ENCODE measurements around the gene ZNF311.
"Not testable (repeated sequence)": the region's sequence is repeated elsewhere in the genome, so short reads cannot be mapped to it uniquely, and the experiment has no call there.

The ZNF311 gene

DNA sequence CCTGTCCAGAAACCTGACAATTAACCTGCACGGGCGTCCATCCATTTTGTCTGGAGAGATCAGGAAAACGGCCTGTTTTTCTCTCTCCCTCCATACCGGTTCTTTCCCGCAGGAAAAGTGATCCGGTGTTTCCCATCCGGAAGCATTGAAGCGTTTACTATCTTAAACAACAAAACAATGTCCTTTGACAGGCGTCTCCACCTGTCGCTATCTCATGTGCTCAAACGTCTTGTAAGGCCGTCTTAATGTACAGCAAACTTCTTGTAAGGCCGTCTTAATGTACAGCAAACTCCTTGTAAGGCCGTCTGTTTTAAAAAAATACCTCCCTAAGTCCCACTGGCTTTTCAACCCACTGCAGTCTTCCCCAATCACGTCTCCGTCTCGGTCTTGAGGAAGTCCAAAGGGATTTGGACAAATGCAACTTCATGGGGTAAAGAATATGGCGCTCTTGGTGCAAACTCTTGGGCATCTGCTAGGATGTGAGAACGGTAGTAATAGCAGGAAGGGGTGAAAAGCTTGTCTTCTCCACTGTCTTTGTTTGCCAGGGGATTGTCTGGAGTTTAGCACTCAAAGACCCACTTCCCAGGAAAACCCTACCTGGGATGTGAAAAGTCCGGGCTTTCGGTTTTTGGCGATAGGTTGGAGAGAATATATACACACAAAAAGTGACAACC lies 51.4 kb downstream of the ZNF311 start:
- TF ChIP-seq MYC (IDR thresholded peaks at IDR 0.05; ENCODE audit: low read depth, low read length): no peak
- TF ChIP-seq, protein P1, sequence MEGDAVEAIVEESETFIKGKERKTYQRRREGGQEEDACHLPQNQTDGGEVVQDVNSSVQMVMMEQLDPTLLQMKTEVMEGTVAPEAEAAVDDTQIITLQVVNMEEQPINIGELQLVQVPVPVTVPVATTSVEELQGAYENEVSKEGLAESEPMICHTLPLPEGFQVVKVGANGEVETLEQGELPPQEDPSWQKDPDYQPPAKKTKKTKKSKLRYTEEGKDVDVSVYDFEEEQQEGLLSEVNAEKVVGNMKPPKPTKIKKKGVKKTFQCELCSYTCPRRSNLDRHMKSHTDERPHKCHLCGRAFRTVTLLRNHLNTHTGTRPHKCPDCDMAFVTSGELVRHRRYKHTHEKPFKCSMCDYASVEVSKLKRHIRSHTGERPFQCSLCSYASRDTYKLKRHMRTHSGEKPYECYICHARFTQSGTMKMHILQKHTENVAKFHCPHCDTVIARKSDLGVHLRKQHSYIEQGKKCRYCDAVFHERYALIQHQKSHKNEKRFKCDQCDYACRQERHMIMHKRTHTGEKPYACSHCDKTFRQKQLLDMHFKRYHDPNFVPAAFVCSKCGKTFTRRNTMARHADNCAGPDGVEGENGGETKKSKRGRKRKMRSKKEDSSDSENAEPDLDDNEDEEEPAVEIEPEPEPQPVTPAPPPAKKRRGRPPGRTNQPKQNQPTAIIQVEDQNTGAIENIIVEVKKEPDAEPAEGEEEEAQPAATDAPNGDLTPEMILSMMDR (IDR thresholded peaks at IDR 0.05; ENCODE audit: low read depth, low read length): no peak
- TF ChIP-seq POLR2A (IDR thresholded peaks at IDR 0.05; ENCODE audit: extremely low read depth, insufficient read length): no peak
- TF ChIP-seq, protein P2, sequence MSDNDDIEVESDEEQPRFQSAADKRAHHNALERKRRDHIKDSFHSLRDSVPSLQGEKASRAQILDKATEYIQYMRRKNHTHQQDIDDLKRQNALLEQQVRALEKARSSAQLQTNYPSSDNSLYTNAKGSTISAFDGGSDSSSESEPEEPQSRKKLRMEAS (IDR thresholded peaks at IDR 0.05; ENCODE audit: low read depth, low read length): no peak
- H3K4me3 ChIP-seq (ENCODE audit: low read depth, low read length): no peak overlapping the region
- DNase-seq (ENCODE audit: low read depth): no peak

DNA sequence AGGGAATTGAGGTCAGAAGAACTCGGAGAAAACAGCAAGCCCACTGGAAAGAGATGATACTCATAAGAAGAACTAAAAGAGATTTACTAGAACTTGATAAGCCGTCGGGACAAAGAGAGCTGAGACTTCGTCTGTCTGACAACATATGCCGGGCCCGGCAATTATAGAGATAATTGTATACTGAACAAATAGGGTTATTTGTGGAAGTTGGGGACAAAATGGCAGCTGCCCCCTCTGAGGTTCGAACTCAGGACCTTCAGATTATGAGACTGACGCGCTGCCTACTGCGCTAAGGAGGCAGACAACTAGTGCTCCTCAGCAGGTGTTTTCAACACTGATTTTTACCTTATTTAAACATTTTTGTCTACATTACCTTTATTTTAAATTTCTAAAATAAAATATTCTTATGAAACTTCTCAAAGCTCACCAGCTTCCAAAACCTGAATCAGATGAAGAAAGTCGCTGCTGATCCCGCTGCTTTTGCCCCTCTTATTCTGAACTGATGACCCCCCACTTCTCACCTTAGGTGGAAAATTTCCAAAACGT lies 52.0 kb downstream of the ZNF311 start:
- H3K4me3 ChIP-seq (ENCODE audit: low read depth, low read length): no peak overlapping the region
- DNase-seq (ENCODE audit: low read depth): peak; percentile 75
- TF ChIP-seq, protein P2 (IDR thresholded peaks at IDR 0.05; ENCODE audit: low read depth, low read length): no peak
- TF ChIP-seq POLR2A (IDR thresholded peaks at IDR 0.05; ENCODE audit: extremely low read depth, insufficient read length): no peak
- no peak for TF ChIP-seq MYC (IDR thresholded peaks at IDR 0.05; ENCODE audit: low read depth, low read length)
- TF ChIP-seq, protein P1 (IDR thresholded peaks at IDR 0.05; ENCODE audit: low read depth, low read length): no peak

DNA sequence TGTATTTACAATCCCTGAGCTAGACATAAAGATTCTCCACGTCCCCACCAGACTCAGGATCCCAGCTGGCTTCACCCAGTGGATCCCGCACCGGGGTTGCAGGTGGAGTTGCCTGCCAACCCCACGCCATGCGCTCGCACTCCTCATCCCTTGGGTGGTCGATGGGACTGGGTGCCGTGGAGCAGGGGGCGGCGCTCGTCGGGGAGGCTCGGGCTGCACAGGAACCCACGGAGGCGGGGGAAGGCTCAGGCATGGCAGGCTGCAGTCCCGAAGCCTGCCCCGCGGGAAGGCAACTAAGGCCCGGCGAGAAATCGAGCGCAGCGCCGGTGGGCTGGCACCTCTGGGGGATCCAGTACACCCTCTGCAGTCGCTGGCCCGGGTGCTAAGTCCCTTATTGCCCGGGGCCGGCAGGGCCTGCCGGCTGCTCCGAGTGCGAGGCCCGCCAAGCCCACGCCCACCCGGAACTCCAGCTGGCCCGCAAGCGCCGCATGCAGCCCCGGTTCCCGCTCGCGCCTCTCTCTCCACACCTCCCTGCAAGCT lies 55.4 kb downstream of the ZNF311 start:
- DNase-seq (ENCODE audit: low read depth); H3K4me3 ChIP-seq (ENCODE audit: low read depth, low read length): not testable (repeated sequence)

DNA sequence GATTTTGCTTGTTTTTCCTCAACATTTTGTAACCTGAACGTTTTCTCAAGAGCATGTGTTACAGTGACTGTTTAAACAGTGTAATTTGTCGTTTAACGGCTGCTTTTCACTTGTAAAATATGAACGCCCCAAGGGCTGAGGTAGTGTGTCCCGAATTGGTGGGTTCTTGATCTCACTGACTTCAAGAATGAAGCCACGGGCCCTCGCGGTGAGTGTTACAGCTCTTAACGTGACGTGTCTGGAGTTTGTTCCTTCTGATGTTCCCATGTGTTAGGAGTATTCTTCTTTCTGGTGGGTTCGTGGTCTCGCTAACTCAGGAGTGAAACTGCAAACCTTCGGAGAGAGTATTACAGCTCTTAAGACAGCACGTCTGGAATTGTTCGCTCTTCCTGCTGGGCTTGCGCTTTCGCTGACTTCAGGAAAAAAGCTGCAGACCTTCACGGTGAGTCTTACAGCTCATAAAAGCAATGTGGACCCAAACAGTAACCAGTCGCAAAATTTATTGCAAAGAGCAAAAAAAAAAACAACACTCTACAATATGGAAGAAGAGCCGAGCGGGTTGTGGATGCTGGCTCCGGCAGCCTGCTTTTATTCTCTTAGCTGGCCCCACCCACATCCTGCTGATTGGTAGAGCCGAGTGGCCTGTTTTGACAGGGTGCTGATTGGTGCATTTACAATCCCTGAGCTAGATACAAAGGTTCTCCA lies 56.2 kb downstream of the ZNF311 start:
- TF ChIP-seq POLR2A (IDR thresholded peaks at IDR 0.05; ENCODE audit: extremely low read depth, insufficient read length) (no peak), MYC (IDR thresholded peaks at IDR 0.05; ENCODE audit: low read depth, low read length) (no peak)
- TF ChIP-seq, protein P1 (IDR thresholded peaks at IDR 0.05; ENCODE audit: low read depth, low read length): no peak
- TF ChIP-seq, protein P2 (IDR thresholded peaks at IDR 0.05; ENCODE audit: low read depth, low read length): no peak
- H3K4me3 ChIP-seq (ENCODE audit: low read depth, low read length): no peak overlapping the region
- peak; percentile 28 for DNase-seq (ENCODE audit: low read depth)

DNA sequence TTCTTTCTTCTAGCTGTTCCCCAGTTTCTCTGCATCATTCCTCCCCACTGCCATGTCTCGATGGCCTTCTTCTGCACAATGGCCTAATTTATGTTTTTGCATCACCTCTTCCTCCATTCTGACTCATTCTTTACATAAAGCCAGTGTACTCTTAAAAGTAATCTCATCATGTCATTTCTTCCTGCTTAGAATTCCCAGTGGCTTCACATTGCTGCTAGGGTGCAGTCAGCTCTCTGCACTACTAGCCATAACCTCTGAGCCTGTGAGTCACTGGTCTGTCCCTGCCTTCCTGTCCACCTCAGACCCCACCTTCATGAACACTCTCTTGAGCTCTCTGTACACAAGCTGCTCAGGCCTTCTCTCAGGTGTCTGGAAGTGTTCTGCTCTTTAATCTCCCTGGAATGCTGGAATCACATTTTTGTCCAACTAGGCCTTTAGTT lies 57.3 kb downstream of the ZNF311 start:
- no peak for DNase-seq (ENCODE audit: low read depth)
- TF ChIP-seq MYC (IDR thresholded peaks at IDR 0.05; ENCODE audit: low read depth, low read length) (no peak), POLR2A (IDR thresholded peaks at IDR 0.05; ENCODE audit: extremely low read depth, insufficient read length) (no peak)
- TF ChIP-seq, protein P2 (IDR thresholded peaks at IDR 0.05; ENCODE audit: low read depth, low read length): no peak
- TF ChIP-seq, protein P1 (IDR thresholded peaks at IDR 0.05; ENCODE audit: low read depth, low read length): no peak

More for the DNA sequence above, 57.3 kb downstream of the ZNF311 start:
- no peak overlapping the region for H3K4me3 ChIP-seq (ENCODE audit: low read depth, low read length)
